Ishikawa (cell line): ENCODE measurements around the gene PLAAT2.

ENCODE experiments used
- CEBPB ChIP-seq: IDR thresholded peaks from 2 replicates; pipeline ENCODE4 v1.6.1; 2012
- CREB1 ChIP-seq: IDR thresholded peaks from 2 replicates; pipeline ENCODE4 v1.6.1; 2012; ENCODE audit warnings: low read depth
- EGR1 ChIP-seq: IDR thresholded peaks from 2 replicates; pipeline ENCODE4 v1.6.1; 2012
- EP300 ChIP-seq: IDR thresholded peaks from 2 replicates; pipeline ENCODE4 v1.6.1; 2012; ENCODE audit warnings: borderline replicate concordance
- FOXM1 ChIP-seq: IDR thresholded peaks from 2 replicates; pipeline ENCODE4 v1.6.1; 2012; ENCODE audit warnings: low read depth, borderline replicate concordance
- NFIC ChIP-seq: IDR thresholded peaks from 2 replicates; pipeline ENCODE4 v1.6.1; 2012
- RAD21 ChIP-seq: IDR thresholded peaks from 2 replicates; pipeline ENCODE4 v1.6.1; 2012; ENCODE audit warnings: low read depth
- REST ChIP-seq: IDR thresholded peaks from 2 replicates; pipeline ENCODE4 v1.6.1; 2012; ENCODE audit warnings: low read depth, mild to moderate bottlenecking
- TAF1 ChIP-seq: IDR thresholded peaks from 2 replicates; pipeline ENCODE4 v1.6.1; 2012; ENCODE audit warnings: low read depth, mild to moderate bottlenecking
- TCF12 ChIP-seq: IDR thresholded peaks from 2 replicates; pipeline ENCODE4 v1.6.1; 2012; ENCODE audit warnings: low read depth
- TEAD4 ChIP-seq: IDR thresholded peaks from 2 replicates; pipeline ENCODE4 v1.6.1; 2012
- YY1 ChIP-seq: IDR thresholded peaks from 2 replicates; pipeline ENCODE4 v1.6.1; 2012; ENCODE audit warnings: low read depth
- ZBTB7A ChIP-seq: IDR thresholded peaks from 2 replicates; pipeline ENCODE4 v1.6.1; 2012; ENCODE audit warnings: low read depth
- TF ChIP-seq, protein P1 (sequence below): IDR thresholded peaks from 2 replicates; pipeline ENCODE4 v1.6.1; 2012
- TF ChIP-seq, protein P2 (sequence below): IDR thresholded peaks from 2 replicates; pipeline ENCODE4 v1.6.1; 2012

The PLAAT2 gene

GRCh38 chr11:63512816-63513215 lies 50.4 kb downstream of the PLAAT2 start:
- TF ChIP-seq EGR1, result no peak
- TF ChIP-seq, protein P1, sequence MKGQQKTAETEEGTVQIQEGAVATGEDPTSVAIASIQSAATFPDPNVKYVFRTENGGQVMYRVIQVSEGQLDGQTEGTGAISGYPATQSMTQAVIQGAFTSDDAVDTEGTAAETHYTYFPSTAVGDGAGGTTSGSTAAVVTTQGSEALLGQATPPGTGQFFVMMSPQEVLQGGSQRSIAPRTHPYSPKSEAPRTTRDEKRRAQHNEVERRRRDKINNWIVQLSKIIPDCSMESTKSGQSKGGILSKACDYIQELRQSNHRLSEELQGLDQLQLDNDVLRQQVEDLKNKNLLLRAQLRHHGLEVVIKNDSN, result no peak
- no peak for TF ChIP-seq EP300
- no peak for TF ChIP-seq TAF1
- TF ChIP-seq RAD21, result no peak
- no peak for TF ChIP-seq YY1
- TF ChIP-seq FOXM1, result no peak
- TF ChIP-seq TCF12, result no peak
- TF ChIP-seq REST, result no peak
- TF ChIP-seq TEAD4, result no peak
- TF ChIP-seq CEBPB, result no peak
- TF ChIP-seq, protein P2, sequence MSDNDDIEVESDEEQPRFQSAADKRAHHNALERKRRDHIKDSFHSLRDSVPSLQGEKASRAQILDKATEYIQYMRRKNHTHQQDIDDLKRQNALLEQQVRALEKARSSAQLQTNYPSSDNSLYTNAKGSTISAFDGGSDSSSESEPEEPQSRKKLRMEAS, result no peak
- TF ChIP-seq NFIC, result no peak
- TF ChIP-seq ZBTB7A, result no peak

- TF ChIP-seq RAD21 (no peak), FOXM1 (no peak), YY1 (no peak), EGR1 (no peak), TEAD4 (no peak), CEBPB (no peak), EP300 (no peak), REST (no peak), TCF12 (no peak), CREB1 (no peak), TAF1 (no peak), ZBTB7A (no peak), NFIC (no peak)
- TF ChIP-seq, protein P2, result no peak
- TF ChIP-seq, protein P1, result no peak
Observed at GRCh38 chr11:63511048-63511748, 52.0 kb downstream of the PLAAT2 start.

DNA sequence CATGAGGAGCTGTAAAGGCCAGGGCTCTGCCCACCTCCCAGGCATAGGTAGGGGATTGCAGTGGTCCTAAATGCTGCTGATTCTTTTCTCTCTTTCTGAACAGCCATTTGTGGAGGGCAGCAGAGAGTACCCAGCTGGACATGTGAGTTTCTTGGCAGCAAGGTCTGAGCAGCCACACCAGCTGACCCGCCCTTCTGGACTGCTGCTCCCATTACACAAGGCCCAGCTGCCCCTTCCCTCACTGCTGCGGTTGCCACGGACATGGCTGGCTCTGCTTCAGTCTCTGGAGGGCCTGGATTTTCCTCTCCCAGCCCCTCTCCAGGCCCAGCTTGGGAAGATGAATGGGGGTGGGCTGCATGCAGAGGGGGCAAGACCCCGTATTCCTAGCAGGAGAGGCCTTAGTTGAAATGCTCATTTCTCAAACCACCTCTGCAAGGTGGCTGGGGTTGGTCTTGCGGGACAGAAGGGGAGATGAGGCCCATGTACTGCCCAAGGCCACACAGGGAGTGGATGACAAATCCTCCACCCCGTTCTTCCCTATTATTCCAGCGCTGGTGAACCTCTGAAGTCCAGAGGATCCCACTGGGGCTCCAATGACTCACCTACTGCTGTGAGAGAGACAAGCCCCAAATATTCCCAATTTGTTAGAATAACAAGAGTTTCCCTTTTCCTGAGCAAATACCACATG lies 52.7 kb downstream of the PLAAT2 start:
- no peak for TF ChIP-seq EP300
- TF ChIP-seq YY1, result no peak
- TF ChIP-seq, protein P2, result no peak
- no peak for TF ChIP-seq EGR1
- no peak for TF ChIP-seq CEBPB
- TF ChIP-seq NFIC, result no peak

DNA sequence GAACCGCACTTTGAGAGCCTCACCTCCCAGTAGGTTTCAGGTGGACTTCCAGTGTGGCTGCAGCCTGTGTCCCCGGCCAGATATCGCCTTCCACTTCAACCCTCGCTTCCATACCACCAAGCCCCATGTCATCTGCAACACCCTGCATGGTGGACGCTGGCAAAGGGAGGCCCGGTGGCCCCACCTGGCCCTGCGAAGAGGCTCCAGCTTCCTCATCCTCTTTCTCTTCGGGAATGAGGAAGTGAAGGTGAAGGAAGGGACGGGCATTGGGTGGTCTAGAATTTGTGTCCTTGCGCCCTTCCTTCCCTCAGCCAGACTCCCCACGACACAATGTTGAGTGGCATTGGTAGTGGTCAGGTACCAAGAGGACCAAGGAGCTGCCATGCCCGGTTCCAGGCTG lies 54.4 kb downstream of the PLAAT2 start:
- TF ChIP-seq, protein P2, result no peak
- TF ChIP-seq TAF1, result no peak
- TF ChIP-seq REST, result no peak
- TF ChIP-seq EP300, result no peak
- no peak for TF ChIP-seq RAD21
- no peak for TF ChIP-seq TCF12
- no peak for TF ChIP-seq NFIC
- TF ChIP-seq YY1, result no peak
- TF ChIP-seq CEBPB, result no peak
- no peak for TF ChIP-seq CREB1
- TF ChIP-seq, protein P1, result no peak
- no peak for TF ChIP-seq FOXM1
- TF ChIP-seq TEAD4, result no peak
- no peak for TF ChIP-seq EGR1
